GM12891 (cell line): ENCODE results near the gene CCDC33.

Source experiments
- PAX5 ChIP-seq: IDR thresholded peaks from 2 replicates; pipeline ENCODE4 v1.6.1; 2011; ENCODE audit warnings: low read length, moderate library complexity, mild to moderate bottlenecking; ENCODE audit not compliant: insufficient read depth, severe bottlenecking
- POLR2A ChIP-seq: IDR thresholded peaks from 2 replicates; pipeline ENCODE4 v1.6.1; 2011; ENCODE audit warnings: low read depth, low read length, control low read depth
- POLR2AphosphoS5 ChIP-seq: IDR thresholded peaks from 2 replicates; pipeline ENCODE4 v1.6.1; 2011; ENCODE audit warnings: low read depth, low read length, control low read depth
- POU2F2 ChIP-seq: IDR thresholded peaks from 2 replicates; pipeline ENCODE4 v1.6.1; 2011; ENCODE audit warnings: low read depth, mild to moderate bottlenecking, control low read depth, low read length, moderate library complexity
- SPI1 ChIP-seq: IDR thresholded peaks from 2 replicates; pipeline ENCODE4 v1.6.1; 2011; ENCODE audit warnings: low read depth, low read length, control low read depth
- TAF1 ChIP-seq: IDR thresholded peaks from 2 replicates; pipeline ENCODE4 v1.6.1; 2011; ENCODE audit warnings: low read depth, low read length, control low read depth

- TF ChIP-seq POLR2A (no peak), SPI1 (no peak), TAF1 (no peak), POLR2AphosphoS5 (no peak), POU2F2 (no peak), PAX5 (no peak)
Observed at GRCh38 chr15:74269362-74270035, 33.4 kb downstream of the CCDC33 start.
